BLaER1 (cell line): ENCODE results near the gene STRAP.

Source experiments
- H3K27ac ChIP-seq: shearing (Covaris generic); formaldehyde crosslinking; 2 replicates; pipeline ENCODE4 v1.8.1; 2022
- H3K27me3 ChIP-seq: shearing (Covaris generic); formaldehyde crosslinking; 2 replicates; pipeline ENCODE4 v1.8.1; 2022
- H3K36me3 ChIP-seq: shearing (Covaris generic); formaldehyde crosslinking; 2 replicates; pipeline ENCODE4 v1.8.1; 2022
- H3K4me1 ChIP-seq: shearing (Covaris generic); formaldehyde crosslinking; 2 replicates; pipeline ENCODE4 v1.8.1; 2022
- H3K4me2 ChIP-seq: shearing (Covaris generic); formaldehyde crosslinking; 2 replicates; pipeline ENCODE4 v1.8.1; 2022
- H3K4me3 ChIP-seq: shearing (Covaris generic); formaldehyde crosslinking; 2 replicates; pipeline ENCODE4 v1.8.1; 2022
- H3K9ac ChIP-seq: shearing (Covaris generic); formaldehyde crosslinking; 2 replicates; pipeline ENCODE4 v1.8.1; 2022
- H3K9me3 ChIP-seq: shearing (Covaris generic); formaldehyde crosslinking; 2 replicates; pipeline ENCODE4 v1.8.1; 2022
- H4K20me1 ChIP-seq: shearing (Covaris generic); formaldehyde crosslinking; 2 replicates; pipeline ENCODE4 v1.8.1; 2022
- Cebpa-rat ChIP-seq: shearing (Covaris generic); IDR thresholded peaks from 2 replicates; pipeline ENCODE4 v1.8.1; 2022

The STRAP gene

DNA sequence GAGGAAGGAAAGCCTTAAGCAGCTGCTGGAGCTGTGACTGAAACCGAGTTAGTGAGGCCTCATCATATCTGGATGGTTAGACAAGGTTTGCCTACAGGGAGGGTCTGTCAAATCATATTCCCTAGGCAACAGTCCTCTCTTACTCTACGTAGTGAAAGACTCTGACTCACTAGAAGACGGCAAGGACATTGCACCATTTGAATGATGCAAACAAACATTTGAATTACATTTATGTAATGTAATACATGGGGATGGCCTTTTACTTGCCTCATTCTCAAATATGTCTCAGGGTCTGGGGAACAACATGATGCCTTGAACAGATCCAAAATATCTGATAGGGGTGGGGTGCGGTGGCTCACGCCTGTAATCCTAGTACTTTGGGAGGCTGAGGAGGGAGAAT lies 29.8 kb upstream of the STRAP start:
- Histone ChIP-seq H3K4me3 (no peak overlapping the region), H3K4me2 (no peak overlapping the region), H3K27ac (no peak overlapping the region), H3K4me1 (no peaks in the 10 kb centered on the region), H3K27me3 (no peaks in the 10 kb centered on the region), H3K36me3 (no peaks in the 10 kb centered on the region), H3K9ac (no peak overlapping the region), H3K9me3 (no peaks in the 10 kb centered on the region), H4K20me1 (no peaks in the 10 kb centered on the region)
- no peak for TF ChIP-seq Cebpa-rat

- TF ChIP-seq Cebpa-rat = no peak
- Histone ChIP-seq H4K20me1 (no peaks in the 10 kb centered on the region), H3K9ac (no peak overlapping the region), H3K4me3 (no peak overlapping the region), H3K9me3 (no peaks in the 10 kb centered on the region), H3K27me3 (no peaks in the 10 kb centered on the region), H3K4me2 (no peak overlapping the region), H3K27ac (no peak overlapping the region), H3K4me1 (peaks cover 7% of the 10 kb centered on the region), H3K36me3 (no peaks in the 10 kb centered on the region)
Observed at GRCh38 chr12:15853877-15854276, 28.3 kb upstream of the STRAP start.

- Histone ChIP-seq H3K4me3 (no peak overlapping the region), H3K9me3 (no peaks in the 10 kb centered on the region), H3K4me2 (no peak overlapping the region), H3K36me3 (no peaks in the 10 kb centered on the region), H3K4me1 (peaks cover 10% of the 10 kb centered on the region), H3K27me3 (no peaks in the 10 kb centered on the region), H3K27ac (no peak overlapping the region), H4K20me1 (no peaks in the 10 kb centered on the region), H3K9ac (no peak overlapping the region)
- TF ChIP-seq Cebpa-rat = no peak
Observed at GRCh38 chr12:15854916-15855315, 27.3 kb upstream of the STRAP start.

GRCh38 chr12:15855646-15856045 lies 26.5 kb upstream of the STRAP start:
- Histone ChIP-seq H3K27me3 (no peaks in the 10 kb centered on the region), H4K20me1 (no peaks in the 10 kb centered on the region), H3K9ac (no peak overlapping the region), H3K4me3 (no peak overlapping the region), H3K9me3 (no peaks in the 10 kb centered on the region), H3K4me1 (peaks cover 10% of the 10 kb centered on the region), H3K27ac (no peak overlapping the region), H3K36me3 (no peaks in the 10 kb centered on the region), H3K4me2 (no peak overlapping the region)
- no peak for TF ChIP-seq Cebpa-rat

DNA sequence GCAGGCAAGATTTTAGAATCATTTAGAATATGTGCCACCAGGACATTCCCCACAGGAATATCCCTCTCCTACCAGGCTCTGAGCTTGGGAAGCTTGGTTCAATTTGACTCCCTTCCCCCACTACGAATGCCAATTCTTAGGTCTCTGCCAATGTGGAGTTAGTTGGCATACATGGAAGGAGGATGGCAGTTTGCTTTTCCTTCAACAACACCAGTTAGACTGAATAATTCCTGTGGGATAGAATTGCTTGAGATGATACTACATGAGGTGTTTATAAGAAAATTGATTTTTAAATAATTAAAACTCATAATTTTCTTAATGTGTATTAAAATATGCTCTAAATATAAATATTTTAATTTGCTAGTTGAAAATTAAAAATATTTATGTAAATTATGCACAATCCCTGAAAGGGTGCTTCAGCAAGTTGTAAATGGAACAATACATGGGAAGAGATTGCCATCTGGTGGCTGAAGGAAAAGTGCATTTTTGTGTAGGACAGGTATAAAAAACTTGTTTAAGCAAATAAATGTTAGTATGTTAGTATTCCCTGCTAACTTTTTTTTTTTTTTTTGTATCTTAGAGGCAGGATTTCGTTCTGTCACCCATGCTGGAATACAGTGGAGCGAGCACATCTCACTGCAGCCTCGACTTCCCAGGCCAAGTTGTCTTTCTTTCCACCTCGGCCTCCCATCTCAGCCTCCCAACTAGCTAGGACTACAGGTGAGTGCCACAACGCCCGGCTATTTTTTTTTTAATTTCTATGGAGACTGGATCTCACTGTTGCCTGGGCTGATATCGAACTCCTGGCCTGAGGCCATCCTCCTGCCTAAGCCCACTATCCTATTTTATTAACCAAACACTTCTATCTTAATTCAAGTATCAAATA lies 25.8 kb upstream of the STRAP start:
- no peaks in the 10 kb centered on the region for H3K9me3 ChIP-seq
- no peaks in the 10 kb centered on the region for H3K27me3 ChIP-seq
- H4K20me1 ChIP-seq = no peaks in the 10 kb centered on the region
- no peak overlapping the region for H3K9ac ChIP-seq
- no peak overlapping the region for H3K4me2 ChIP-seq
- H3K36me3 ChIP-seq = no peaks in the 10 kb centered on the region
- no peak overlapping the region for H3K27ac ChIP-seq
- peaks cover 10% of the 10 kb centered on the region for H3K4me1 ChIP-seq
- no peak for TF ChIP-seq Cebpa-rat
- H3K4me3 ChIP-seq = no peak overlapping the region

DNA sequence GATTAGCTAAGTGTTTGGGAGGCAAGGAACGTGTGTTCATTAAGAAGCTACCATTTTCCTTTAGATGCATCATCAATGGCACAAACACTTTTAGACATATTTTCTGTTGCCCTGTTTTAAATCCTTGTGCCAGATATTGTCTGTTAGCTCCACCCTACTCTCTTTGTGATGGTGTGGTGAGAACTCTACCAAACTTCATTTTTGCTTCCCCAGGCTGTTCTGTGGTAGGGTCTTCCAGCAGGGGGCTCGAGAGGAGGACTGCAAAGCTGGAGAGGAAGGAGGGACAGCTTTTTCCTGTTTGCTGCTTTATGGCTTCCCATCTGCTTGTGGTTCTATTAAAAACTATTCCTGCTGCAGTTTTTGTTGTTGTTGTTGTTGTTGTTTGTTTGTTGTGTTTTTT lies 23.8 kb upstream of the STRAP start:
- H3K4me2 ChIP-seq = peak overlapping the region; percentile 27
- peaks cover 11% of the 10 kb centered on the region for H3K4me1 ChIP-seq
- H4K20me1 ChIP-seq = no peaks in the 10 kb centered on the region
- H3K27me3 ChIP-seq = no peaks in the 10 kb centered on the region
- H3K9me3 ChIP-seq = no peaks in the 10 kb centered on the region
- no peak overlapping the region for H3K27ac ChIP-seq
- no peak overlapping the region for H3K4me3 ChIP-seq
- TF ChIP-seq Cebpa-rat = no peak
- no peak overlapping the region for H3K9ac ChIP-seq
- no peaks in the 10 kb centered on the region for H3K36me3 ChIP-seq

DNA sequence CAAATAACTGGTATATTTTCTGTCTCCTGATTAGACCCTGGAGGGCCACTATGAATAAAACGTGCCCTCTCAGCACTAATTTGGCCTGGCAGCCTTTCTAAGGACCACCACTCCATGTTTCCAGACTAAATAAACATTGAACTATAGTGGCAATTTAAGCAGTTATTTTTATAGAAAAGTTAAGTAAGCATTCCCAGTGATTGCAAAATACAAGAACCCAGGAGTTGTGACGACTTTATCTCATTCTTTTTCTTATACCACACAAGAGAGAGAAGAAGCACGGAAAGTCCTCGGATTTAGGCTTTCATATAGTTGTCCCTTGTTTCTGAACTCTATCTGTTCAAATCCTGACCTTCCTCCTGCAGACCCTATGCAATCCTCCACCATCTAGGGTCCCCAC lies 23.1 kb upstream of the STRAP start:
- H3K4me3 ChIP-seq = no peak overlapping the region
- peaks cover 19% of the 10 kb centered on the region for H3K4me1 ChIP-seq
- TF ChIP-seq Cebpa-rat = no peak
- H4K20me1 ChIP-seq = no peaks in the 10 kb centered on the region
- peak overlapping the region; percentile 27 for H3K4me2 ChIP-seq
- H3K36me3 ChIP-seq = no peaks in the 10 kb centered on the region
- no peak overlapping the region for H3K9ac ChIP-seq
- H3K27me3 ChIP-seq = no peaks in the 10 kb centered on the region
- H3K9me3 ChIP-seq = no peaks in the 10 kb centered on the region
- H3K27ac ChIP-seq = no peak overlapping the region

GRCh38 chr12:15861404-15861803 lies 20.8 kb upstream of the STRAP start:
- Histone ChIP-seq H3K4me1 (peaks cover 28% of the 10 kb centered on the region), H3K9ac (no peak overlapping the region), H3K4me3 (no peak overlapping the region), H3K9me3 (no peaks in the 10 kb centered on the region), H3K36me3 (no peaks in the 10 kb centered on the region), H3K4me2 (no peak overlapping the region), H4K20me1 (no peaks in the 10 kb centered on the region), H3K27ac (no peak overlapping the region), H3K27me3 (no peaks in the 10 kb centered on the region)
- no peak for TF ChIP-seq Cebpa-rat

GRCh38 chr12:15862840-15863239 lies 19.3 kb upstream of the STRAP start:
- no peak for TF ChIP-seq Cebpa-rat
- H3K27me3 ChIP-seq = no peaks in the 10 kb centered on the region
- no peak overlapping the region for H3K4me3 ChIP-seq
- no peak overlapping the region for H3K27ac ChIP-seq
- H4K20me1 ChIP-seq = no peaks in the 10 kb centered on the region
- H3K9me3 ChIP-seq = no peaks in the 10 kb centered on the region
- H3K9ac ChIP-seq = no peak overlapping the region
- no peaks in the 10 kb centered on the region for H3K36me3 ChIP-seq
- H3K4me2 ChIP-seq = no peak overlapping the region
- peaks cover 28% of the 10 kb centered on the region for H3K4me1 ChIP-seq

DNA sequence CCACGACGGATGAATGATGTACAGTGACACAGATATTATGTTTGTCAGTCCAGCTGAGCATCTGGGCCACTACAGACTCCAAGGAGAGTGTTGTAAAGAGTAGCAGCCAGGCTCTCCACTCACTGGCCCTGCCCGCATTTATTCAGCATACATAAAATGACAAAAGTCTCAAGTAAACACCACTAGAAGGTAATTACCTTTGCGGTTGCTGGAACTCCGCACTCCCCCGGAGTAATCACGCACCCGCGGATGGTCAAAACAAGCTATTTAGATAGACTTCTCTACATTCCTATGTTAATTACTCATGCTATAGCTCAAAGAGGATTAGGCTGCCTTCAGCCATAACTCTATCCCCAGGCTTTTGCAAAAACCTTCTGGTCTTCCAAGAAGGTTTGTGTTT lies 18.8 kb upstream of the STRAP start:
- H4K20me1 ChIP-seq = no peaks in the 10 kb centered on the region
- no peak overlapping the region for H3K4me3 ChIP-seq
- H3K27ac ChIP-seq = no peak overlapping the region
- H3K9me3 ChIP-seq = no peaks in the 10 kb centered on the region
- H3K36me3 ChIP-seq = no peaks in the 10 kb centered on the region
- no peak overlapping the region for H3K9ac ChIP-seq
- no peak for TF ChIP-seq Cebpa-rat
- peak overlapping the region; percentile 54 for H3K4me2 ChIP-seq
- peaks cover 26% of the 10 kb centered on the region for H3K4me1 ChIP-seq
- no peaks in the 10 kb centered on the region for H3K27me3 ChIP-seq
